ELF-1 (cell line): ENCODE measurements around the gene RAF1.
"Not testable (repeated sequence)": the region's sequence is repeated elsewhere in the genome, so short reads cannot be mapped to it uniquely, and the experiment has no call there.

Source experiments
- DNase-seq: peaks from one replicate; pipeline ENCODE4 v3.0.0-alpha.2; 2016; ENCODE audit warnings: low read depth, low spot score

RAF1 gene

DNA sequence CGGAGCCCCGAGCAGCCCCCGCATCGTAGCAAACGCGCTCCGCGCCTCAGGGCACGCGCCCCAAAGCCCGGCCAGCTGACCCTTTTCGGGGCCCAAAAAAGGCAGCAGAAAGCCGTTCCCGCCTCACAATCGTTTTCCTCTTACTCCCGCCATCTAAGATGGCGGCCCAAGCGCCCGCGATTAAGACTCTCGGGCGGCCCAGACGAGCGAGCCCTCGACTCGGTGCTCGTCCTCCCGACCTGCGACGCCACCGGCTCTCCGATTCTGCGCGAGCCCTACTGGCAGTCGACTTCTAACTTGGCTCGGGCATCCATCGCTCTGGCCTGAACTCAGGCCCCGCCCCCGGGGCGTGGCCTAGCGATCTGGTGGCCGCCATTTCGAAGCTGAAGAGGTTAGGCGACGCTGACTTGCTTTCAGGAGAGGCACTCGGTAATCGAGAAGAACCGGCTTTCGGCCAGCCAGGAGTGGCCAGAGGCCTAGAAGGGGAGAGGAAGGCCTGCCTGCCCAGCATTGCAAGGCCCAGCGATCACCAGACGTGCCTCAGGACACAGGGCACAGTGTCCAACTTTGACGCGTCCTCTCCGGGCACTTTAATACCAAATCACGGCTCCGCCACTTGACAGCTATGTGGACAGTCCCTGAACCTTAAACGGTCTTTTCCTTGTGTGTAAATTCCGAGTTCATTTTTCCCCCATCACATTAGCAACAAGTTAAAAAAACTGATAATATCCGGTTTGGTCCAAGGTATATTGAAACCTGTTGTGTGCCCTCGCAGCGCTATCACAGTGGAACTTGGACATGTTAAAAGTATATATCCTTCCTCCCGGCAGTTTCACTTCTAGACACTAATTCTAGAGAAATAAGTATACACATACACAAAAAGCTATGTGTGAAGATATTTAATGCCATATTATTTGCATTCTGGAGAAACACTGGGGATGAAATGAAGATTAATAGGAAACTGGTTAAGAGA lies at the start of gene RAF1:
Gene RAF1 (minus strand): TSS at position 182 of the 973 bp plus-strand sequence. CDS start 45,396 bp downstream, outside the sequence.
- DNase-seq: peak; percentile 100

DNA sequence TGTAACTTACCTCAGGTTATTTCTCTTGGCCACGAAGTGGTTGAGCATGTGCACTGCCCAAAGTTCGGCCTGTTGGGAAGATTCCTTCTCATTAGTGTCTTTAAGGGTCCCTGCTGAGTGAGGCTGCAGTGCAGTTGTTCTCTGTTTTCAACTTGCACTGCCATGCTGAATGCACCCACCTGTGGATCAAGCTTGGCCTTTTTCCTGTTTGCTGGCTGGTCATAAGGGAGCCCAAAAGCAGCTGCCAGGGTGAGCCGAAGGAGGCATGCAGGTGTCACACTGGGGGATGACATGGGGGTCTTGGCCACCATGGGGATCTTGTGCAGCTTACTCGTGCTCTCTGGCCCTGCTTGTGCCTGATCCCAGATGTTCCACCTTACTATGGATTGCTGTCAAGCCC lies 46.1 kb upstream of the RAF1 start:
- DNase-seq: no peak

GRCh38 chr3:12709334-12709733 lies 45.4 kb upstream of the RAF1 start:
- DNase-seq: no peak

- DNase-seq: no peak
These were observed 44.8 kb upstream of the RAF1 start for GRCh38 chr3:12708584-12709192.

DNA sequence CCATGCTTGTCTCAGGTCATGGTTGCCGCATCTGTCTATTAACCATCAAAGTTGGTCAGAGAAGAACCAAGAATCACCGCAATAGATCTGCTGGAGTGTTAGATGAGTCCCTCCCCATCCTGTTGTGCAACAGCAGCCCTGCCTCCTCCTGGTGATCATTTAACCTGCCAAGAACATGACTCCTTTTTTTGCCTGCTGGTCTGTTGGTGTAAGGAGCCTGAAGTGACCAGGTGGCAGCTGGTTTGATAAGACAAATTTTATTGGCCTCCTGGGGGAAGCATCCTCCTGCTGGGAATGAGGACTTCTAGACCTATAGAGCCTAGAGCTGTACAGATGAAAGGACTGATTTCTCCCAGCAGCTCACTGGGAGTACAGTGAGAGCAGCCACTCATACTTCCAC lies 43.5 kb upstream of the RAF1 start:
- no peak for DNase-seq

- DNase-seq: peak; percentile 92
These were observed 42.8 kb upstream of the RAF1 start for GRCh38 chr3:12706504-12707253.

DNA sequence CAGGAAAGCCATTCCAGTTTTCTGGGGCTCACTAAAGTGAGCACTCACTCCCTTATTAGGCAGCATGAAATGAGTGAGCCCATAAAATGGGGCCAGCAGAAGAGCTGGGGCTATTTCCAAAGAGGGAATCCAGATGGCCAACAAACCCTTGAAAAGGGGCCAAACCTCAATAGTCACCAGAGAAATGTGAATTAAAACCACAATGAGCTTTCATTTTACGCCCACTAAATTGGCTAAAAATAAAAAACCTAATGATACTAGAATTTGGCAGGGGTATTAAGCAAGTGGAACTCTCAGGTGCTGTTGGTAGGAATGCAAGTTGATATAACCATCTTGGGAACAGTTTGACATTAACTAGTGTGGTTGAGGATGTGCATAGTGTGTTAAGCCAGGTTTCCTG lies 42.1 kb upstream of the RAF1 start:
- DNase-seq: no peak

- no peak for DNase-seq
These were observed 41.5 kb upstream of the RAF1 start for GRCh38 chr3:12705374-12705926.

- DNase-seq: no peak
These were observed 38.6 kb upstream of the RAF1 start for GRCh38 chr3:12702501-12702900.

GRCh38 chr3:12701601-12702000 lies 37.7 kb upstream of the RAF1 start:
- DNase-seq: not testable (repeated sequence)

DNA sequence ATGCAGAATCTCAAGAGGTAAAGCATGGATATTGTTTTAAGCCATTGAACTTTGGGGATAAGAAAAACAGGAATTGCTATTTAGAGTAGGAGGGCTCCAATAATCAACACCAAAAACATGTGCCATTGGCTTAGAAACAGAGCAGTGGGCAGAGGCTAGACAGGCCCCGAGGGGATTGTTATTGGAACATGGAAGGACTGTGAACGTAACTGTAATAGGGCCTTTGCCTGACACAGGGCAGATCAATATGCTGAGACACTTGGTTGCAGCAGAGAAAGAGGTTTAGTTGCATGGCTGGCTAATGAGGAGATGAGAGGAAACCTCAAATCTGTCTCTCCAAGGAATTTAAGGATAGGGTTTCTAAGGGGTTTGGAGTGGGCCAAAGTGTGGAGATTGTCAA lies 36.9 kb upstream of the RAF1 start:
- DNase-seq: no peak

DNA sequence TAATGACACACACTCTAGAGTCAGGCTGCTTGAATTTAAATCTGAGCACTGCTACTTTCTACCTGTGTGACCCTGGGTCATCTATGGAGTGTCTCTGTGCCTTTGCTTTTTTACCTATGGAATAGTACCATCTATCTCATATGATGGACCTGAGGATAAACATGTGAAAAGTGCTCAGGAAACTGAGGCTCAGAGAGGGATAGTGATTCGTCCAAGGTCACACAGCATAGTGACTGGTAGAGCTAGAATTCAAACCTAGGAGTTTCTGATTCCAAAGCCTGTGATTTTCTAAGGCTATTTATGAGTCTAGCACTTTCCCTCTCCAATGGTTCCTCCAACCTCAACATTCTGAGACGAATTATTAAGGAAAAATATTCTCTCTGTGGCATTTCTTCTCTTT lies 32.0 kb upstream of the RAF1 start:
- DNase-seq: no peak

DNA sequence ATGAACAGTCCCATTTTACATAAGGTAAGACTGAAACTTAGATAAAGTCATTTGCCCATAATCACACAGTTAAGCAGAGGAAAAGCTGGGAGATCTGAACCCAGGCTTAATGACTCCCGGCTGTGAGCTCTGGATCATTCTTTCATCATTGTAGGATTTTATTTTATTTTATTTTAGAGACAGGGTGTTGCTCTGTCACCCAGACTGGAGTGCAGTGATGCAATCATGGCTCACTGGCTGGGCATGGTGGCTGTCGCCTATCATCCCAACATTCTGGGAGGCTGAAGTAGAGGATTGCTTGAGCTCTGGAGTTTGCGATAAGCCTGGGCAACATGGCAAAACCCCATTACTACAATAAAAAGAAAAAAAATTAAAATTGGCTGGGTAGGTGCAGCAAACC lies 31.2 kb upstream of the RAF1 start:
- DNase-seq: no peak

DNA sequence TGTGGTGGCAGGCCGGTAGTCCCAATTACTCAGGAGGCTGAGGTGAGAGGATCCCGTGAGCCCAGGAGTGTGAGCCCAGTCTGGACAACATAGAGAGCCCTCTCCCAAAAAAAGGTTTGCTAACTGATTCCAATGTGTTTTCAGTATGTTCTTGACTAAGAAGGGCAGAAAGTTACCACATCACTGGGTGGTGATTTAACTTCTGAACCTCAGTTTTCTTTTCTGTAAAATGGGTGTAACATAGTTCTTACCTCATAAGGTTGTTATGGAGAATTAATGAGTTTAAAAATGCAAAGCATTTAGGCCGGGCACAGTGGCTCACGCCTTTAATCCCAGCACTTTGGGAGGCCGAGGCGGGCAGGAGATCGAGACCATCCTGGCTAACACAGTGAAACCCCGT lies 28.5 kb upstream of the RAF1 start:
- DNase-seq: no peak

DNA sequence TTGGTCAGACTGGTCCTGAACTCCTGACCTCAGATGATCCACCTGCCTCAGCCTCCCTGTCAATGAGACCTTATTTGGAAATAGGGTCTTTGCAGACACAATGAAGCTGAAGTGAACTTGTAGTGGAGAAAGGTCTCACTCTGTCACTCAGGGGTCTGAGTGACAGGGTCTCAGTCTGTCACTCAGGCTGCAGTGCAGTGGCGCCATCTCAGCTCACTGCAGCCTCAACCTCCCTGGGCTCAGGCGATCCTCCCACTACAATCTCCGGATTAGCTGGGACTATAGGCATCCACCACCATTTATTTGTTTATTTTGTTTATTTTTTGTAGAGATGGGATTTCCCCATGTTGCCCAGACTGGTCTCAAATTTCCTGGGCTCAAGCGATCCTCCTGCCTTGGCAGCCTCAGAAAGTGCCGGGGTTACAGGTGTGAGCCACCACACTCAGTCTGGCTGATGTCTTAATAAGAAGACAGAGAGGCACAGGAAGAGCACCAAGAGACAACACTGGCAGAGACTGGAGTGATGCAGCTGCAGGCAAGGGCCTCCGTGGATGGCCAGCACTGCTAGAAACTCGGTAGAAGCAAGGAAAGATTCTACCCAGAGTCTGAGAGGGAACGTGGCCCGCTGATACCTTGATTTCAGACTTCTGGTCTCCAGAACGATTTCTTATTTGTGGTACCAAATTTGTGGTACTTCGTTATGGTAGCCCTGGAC lies 26.2 kb upstream of the RAF1 start:
- DNase-seq: no peak

- no peak for DNase-seq
These were observed 24.0 kb upstream of the RAF1 start for GRCh38 chr3:12687948-12688347.

- no peak for DNase-seq
These were observed 22.2 kb upstream of the RAF1 start for GRCh38 chr3:12686096-12686495.

GRCh38 chr3:12681943-12682390 lies 18.1 kb upstream of the RAF1 start:
- DNase-seq: no peak

- DNase-seq: no peak
These were observed 17.4 kb upstream of the RAF1 start for GRCh38 chr3:12681089-12681942.

- DNase-seq: peak; percentile 90
These were observed 15.6 kb upstream of the RAF1 start for GRCh38 chr3:12679468-12679867.
